Neutrophil (primary cell): ENCODE data around the gene YOD1.

ENCODE experiments used
- H3K27ac ChIP-seq: fragments of 200-600 bp; sonication (generic); 2 replicates; pipeline ENCODE4 v1.5.1; 2016; ENCODE audit warnings: mild to moderate bottlenecking, moderate library complexity
- H3K27me3 ChIP-seq: fragments of 200-600 bp; sonication (generic); 2 replicates; pipeline ENCODE4 v1.6.0; 2016; ENCODE audit warnings: mild to moderate bottlenecking
- H3K36me3 ChIP-seq: fragments of 200-600 bp; sonication (generic); 2 replicates; pipeline ENCODE4 v1.5.1; 2017
- H3K4me1 ChIP-seq, 2 experiments: fragments of 200-600 bp in 1 of 2; sonication (generic) in 1 of 2; 1 replicate in 1 of 2; 2 replicates in 1 of 2; pipeline versions ENCODE4 v1.5.1 to v1.6.1; 2013 to 2016; ENCODE audit warnings: low read depth in 1 of 2, low read length in 1 of 2, mild to moderate bottlenecking in 1 of 2, moderate library complexity in 1 of 2; ENCODE audit not compliant: control insufficient read depth in 1 of 2, insufficient read depth in 1 of 2
- H3K4me3 ChIP-seq, 2 experiments: fragments of 200-600 bp in 1 of 2; sonication (generic) in 1 of 2; 1 replicate in 1 of 2; 2 replicates in 1 of 2; pipeline ENCODE4 v1.5.1; 2013 to 2016; ENCODE audit warnings: low read depth in 1 of 2, low read length in 1 of 2, mild to moderate bottlenecking in 1 of 2, moderate library complexity in 1 of 2
- H3K9me3 ChIP-seq: fragments of 200-600 bp; sonication (generic); 2 replicates; pipeline ENCODE4 v1.5.1; 2016
- TF ChIP-seq, protein P1 (sequence below): fragments of 200-600 bp; sonication (generic); IDR thresholded peaks from 2 replicates; pipeline ENCODE4 v1.5.1; 2016; ENCODE audit warnings: antibody characterized with exemption

YOD1 gene

DNA sequence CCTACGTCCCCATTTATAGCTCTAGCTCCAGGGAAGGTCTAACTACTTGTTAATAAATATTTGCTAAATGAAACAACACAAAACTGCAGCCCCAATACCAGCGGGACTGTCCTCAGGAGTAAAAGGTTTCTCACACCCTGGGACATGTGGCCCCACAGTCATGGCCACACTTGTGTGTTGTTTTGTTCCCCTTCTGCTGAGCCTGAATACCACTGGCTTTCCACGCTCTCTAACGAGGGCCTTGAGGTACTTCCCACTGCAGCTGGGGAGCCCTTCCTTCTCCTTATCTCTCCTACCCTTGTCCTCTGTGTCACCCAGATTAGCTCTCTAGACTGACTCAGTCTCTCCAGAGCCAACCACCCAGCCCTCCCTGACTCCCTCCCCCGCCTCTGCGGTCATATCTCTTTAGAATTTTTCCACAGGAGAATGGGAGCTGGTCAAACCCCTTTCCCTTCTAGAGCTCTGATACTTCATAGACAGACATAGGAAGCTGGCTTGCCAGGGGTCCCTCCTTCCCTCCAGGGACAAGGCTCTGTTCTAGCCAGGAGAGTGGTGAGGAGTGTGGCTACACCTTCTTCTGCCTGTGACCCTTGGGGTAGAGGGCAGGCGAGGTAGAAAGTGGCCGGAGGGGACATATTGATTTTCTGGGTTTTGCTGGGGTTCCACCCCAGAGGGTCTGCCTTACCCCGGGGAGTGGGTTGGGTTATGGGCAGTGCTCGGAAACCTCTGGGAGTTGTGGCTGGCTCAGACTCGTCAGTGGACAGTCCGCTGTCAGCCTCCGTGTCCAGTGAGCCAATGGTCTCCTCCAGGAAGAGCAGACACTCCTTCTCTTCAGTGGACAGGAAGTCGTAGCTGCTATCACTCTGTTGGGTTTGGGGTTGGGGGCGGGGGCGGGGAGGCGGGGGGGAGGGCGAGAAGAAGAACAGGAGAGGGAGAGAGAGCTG is 26.5 kb downstream of the YOD1 start:
- Histone ChIP-seq H3K27ac (no peak overlapping the region), H3K4me3 (no peak overlapping the region), H3K36me3 (no peaks in the 10 kb centered on the region), H3K9me3 (no peaks in the 10 kb centered on the region), H3K4me1 (no peaks in the 10 kb centered on the region), H3K27me3 (peaks cover 1% of the 10 kb centered on the region)
- TF ChIP-seq, protein P1, sequence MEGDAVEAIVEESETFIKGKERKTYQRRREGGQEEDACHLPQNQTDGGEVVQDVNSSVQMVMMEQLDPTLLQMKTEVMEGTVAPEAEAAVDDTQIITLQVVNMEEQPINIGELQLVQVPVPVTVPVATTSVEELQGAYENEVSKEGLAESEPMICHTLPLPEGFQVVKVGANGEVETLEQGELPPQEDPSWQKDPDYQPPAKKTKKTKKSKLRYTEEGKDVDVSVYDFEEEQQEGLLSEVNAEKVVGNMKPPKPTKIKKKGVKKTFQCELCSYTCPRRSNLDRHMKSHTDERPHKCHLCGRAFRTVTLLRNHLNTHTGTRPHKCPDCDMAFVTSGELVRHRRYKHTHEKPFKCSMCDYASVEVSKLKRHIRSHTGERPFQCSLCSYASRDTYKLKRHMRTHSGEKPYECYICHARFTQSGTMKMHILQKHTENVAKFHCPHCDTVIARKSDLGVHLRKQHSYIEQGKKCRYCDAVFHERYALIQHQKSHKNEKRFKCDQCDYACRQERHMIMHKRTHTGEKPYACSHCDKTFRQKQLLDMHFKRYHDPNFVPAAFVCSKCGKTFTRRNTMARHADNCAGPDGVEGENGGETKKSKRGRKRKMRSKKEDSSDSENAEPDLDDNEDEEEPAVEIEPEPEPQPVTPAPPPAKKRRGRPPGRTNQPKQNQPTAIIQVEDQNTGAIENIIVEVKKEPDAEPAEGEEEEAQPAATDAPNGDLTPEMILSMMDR: no peak

GRCh38 chr1:207022996-207023679 is 27.9 kb downstream of the YOD1 start:
- Histone ChIP-seq H3K4me1 (no peaks in the 10 kb centered on the region), H3K4me3 (no peak overlapping the region), H3K9me3 (no peaks in the 10 kb centered on the region), H3K36me3 (no peaks in the 10 kb centered on the region), H3K27me3 (no peaks in the 10 kb centered on the region), H3K27ac (no peak overlapping the region)
- TF ChIP-seq, protein P1: no peak

DNA sequence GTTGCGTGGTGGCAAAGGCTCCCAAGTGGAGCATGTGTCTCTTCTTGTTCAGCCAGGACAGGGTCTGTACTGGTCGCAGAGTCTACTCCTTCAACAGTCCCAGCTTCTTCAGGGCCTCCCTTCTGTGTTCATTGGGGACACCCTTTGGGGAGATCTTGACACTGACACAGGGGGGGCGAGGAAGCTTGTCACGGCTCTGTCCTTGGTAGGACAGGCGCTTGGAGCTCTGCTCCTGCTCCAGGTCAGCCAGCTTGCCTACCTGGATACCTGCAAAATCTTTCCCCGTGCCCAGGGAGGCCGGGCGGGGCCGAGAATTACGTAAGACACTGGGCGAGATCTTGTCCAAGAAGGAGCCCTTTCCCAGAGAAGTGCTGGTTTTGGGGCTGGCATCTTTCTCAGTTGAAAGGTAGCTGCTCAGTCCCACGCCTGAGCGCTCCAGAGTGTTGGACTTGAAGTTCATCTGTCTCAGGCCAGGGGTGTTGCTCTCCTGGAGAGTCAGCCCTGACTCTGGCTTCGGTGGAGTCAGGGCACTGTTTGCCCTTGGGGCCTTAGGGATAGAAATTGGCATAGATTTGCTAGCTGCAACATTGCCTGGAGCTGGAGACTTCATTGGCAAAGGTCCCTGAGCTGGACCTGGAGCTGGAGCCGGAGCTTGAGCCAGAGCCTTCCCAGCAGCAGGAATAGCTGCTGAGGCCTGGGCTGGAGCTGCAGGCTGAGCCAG is 29.0 kb downstream of the YOD1 start:
- Histone ChIP-seq H3K9me3 (no peaks in the 10 kb centered on the region), H3K4me3 (no peak overlapping the region), H3K27ac (no peak overlapping the region), H3K27me3 (no peaks in the 10 kb centered on the region), H3K4me1 (no peaks in the 10 kb centered on the region), H3K36me3 (no peaks in the 10 kb centered on the region)
- TF ChIP-seq, protein P1: no peak

DNA sequence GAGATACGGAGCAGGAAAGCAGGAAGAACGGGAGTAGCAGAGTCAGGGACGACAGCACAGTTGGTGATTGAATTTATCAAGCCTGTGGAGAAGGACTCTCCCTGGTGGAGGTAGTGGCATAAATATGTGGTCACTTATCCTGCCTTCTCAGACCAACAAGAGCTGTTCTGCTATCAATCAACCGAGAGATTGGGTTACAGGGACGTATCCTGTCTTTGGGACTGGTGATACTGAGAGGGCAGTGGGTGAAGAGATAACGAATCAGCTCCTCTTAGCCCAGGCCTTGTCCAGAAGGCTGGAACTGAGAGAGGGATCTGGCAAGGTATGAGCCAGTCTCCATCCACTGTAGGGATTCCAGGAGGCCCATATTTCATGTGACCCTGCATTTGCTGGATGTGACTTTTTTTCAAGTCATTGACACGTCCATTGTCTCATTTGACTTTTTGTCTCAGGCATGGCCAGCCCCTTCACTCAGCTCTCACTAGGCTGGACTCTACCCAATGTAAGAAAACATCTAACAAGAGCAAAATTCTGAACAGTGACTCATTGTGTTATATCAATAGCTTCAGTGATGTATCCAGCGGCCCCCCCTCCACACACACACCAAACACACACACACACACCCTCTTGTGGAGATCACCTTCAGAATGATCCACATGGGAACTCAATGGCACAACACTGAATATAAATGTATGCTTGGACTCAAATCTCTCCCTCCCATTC is 29.7 kb downstream of the YOD1 start:
- no peaks in the 10 kb centered on the region for H3K9me3 ChIP-seq
- TF ChIP-seq, protein P1: no peak
- H3K27ac ChIP-seq: no peak overlapping the region
- H3K27me3 ChIP-seq: no peaks in the 10 kb centered on the region
- H3K4me1 ChIP-seq: no peaks in the 10 kb centered on the region
- no peaks in the 10 kb centered on the region for H3K36me3 ChIP-seq
- H3K4me3 ChIP-seq: no peak overlapping the region

GRCh38 chr1:207020709-207021107 is 30.3 kb downstream of the YOD1 start:
- Histone ChIP-seq H3K27ac (no peak overlapping the region), H3K9me3 (no peaks in the 10 kb centered on the region), H3K27me3 (no peaks in the 10 kb centered on the region), H3K4me3 (no peak overlapping the region), H3K36me3 (no peaks in the 10 kb centered on the region), H3K4me1 (no peaks in the 10 kb centered on the region)
- TF ChIP-seq, protein P1: no peak
